ENCODE data around the gene SNTG2.
"Not testable (repeated sequence)": the region's sequence is repeated elsewhere in the genome, so short reads cannot be mapped to it uniquely, and the experiment has no call there.

Gene SNTG2

GRCh38 chr2:1405967-1406366, 455.3 kb downstream of the SNTG2 start:
- DNase-seq (ENCODE audit: low read depth in 3 of 3, low spot score in 1 of 3), result no peak

GRCh38 chr2:1406434-1406833, 455.8 kb downstream of the SNTG2 start:
- no peak for DNase-seq (ENCODE audit: low read depth in 3 of 3, low spot score in 1 of 3)

- DNase-seq (ENCODE audit: low read depth in 3 of 3, low spot score in 1 of 3), result no peak
Measured at GRCh38 chr2:1407950-1408675, 457.5 kb downstream of the SNTG2 start.

GRCh38 chr2:1413156-1413710, 462.6 kb downstream of the SNTG2 start, which contains the start of gene TPO:
TSS of gene TPO (plus strand) at chr2:1413463. CDS start at chr2:1414409, 946 bp downstream.
- no peak for DNase-seq (ENCODE audit: low read depth in 3 of 3, low spot score in 1 of 3)

- no peak for DNase-seq (ENCODE audit: low read depth in 3 of 3, low spot score in 1 of 3)
Measured at GRCh38 chr2:1414121-1414520, 463.5 kb downstream of the SNTG2 start.

- not testable (repeated sequence) for DNase-seq (ENCODE audit: low read depth in 3 of 3, low spot score in 1 of 3)
Measured at GRCh38 chr2:1414901-1415300, 464.3 kb downstream of the SNTG2 start.

GRCh38 chr2:1415501-1415900, 464.9 kb downstream of the SNTG2 start:
- no peak for DNase-seq (ENCODE audit: low read depth in 3 of 3, low spot score in 1 of 3)

All from stimulated activated CD4-positive, alpha-beta T cell treated with anti-CD3 and anti-CD28 coated beads, TNF-alpha, amount 100 ng/mL, for 1 hour (primary cell).